Measurements from ENCODE around the gene ISLR2.

ISLR2 gene

GRCh38 chr15:74179101-74179841 is 48.9 kb downstream of the ISLR2 start:
- DNase-seq = no peak

GRCh38 chr15:74179983-74180880 is 49.8 kb downstream of the ISLR2 start:
- DNase-seq = no peak

GRCh38 chr15:74180881-74181602 is 50.7 kb downstream of the ISLR2 start:
- no peak for DNase-seq

- DNase-seq = no peak
Observed at GRCh38 chr15:74182131-74182530, 51.7 kb downstream of the ISLR2 start.

GRCh38 chr15:74184582-74185091 is 54.3 kb downstream of the ISLR2 start:
- DNase-seq = no peak

- no peak for DNase-seq
Observed at GRCh38 chr15:74185710-74186348, 55.4 kb downstream of the ISLR2 start.
